Smooth muscle cell (in vitro differentiated cells): ENCODE data around the gene NFE2. TPM values are rescaled to one million over a fixed set of nuclear protein-coding genes. Genes with fewer than 3 reads are reported as not detected.

Experiments used
- microRNA counts: library from miRNA; unstranded; fragments of <30 nt; microRNA quantifications from one replicate; lab custom pipeline; 2016
- microRNA-seq: library from miRNA; unstranded; fragments of <30 nt; microRNA quantifications from one replicate; pipeline ENCODE4, GENCODE V29; 2016; ENCODE audit warnings: borderline number of aligned reads
- polyA plus RNA-seq: library from polyadenylated mRNA; unstranded; fragments of >200 nt; fragmentation: Nextera tagmentation; extraction: Ambion mirVana; gene quantifications from 2 replicates; pipeline ENCODE4 v1.2.1, GENCODE V29; 2016
- small RNA-seq: library from RNA; depleted of rRNA; stranded (forward); fragments of <200 nt; gene quantifications from one replicate; pipeline ENCODE3, GENCODE V24; 2014
- total RNA-seq: library from RNA; depleted of rRNA; stranded (reverse); fragments of >200 nt; gene quantifications from 2 replicates; pipeline ENCODE4 v1.2.3, GENCODE V29; 2014

The NFE2 gene
- total and polyA plus RNA-seq, 2 experiments from 2014 or later, result 0.13 to 0.24 TPM

MicroRNA genes within 50 kb of the gene (microRNA counts, 767-probe panel; counts per million panel counts)
- 8,846 counts per million, percentile 66 among the panel's probes with 10 or more counts for microRNA hsa-miR-148b-3p (lab: Ali Mortazavi, UCI)

Small RNAs within 50 kb of the gene (microRNA-seq; reads per million reads assigned to microRNA genes)
- gene MIR148B, result 397 reads per million, percentile 72 among the genes with 10 or more reads in this experiment

Small RNAs within 50 kb of the gene (small RNA-seq; reads per million reads assigned to genes)
- 69.4 reads per million, percentile 97 among the genes with 10 or more reads in this experiment for gene MIR148B
- 0.08 reads per million for gene RN7SL390P
- not detected for gene RN7SL744P
- gene RNU6-950P, result not detected

Other genes with a start within 250 kb of the NFE2 start
- 0.49 TPM in 2 replicates for gene HOXC4, start 247.2 kb downstream of the NFE2 start, total RNA-seq
- gene HOXC4, start 247.2 kb downstream of the NFE2 start, polyA plus RNA-seq, result 1.2 and 1.9 TPM in 2 replicates
- gene SMUG1, start 112.0 kb downstream of the NFE2 start, total RNA-seq, result 36.7 and 39.4 TPM in 2 replicates
- gene SMUG1, start 112.0 kb downstream of the NFE2 start, polyA plus RNA-seq, result 40.5 and 49.2 TPM in 2 replicates
- gene CBX5, start 20.9 kb downstream of the NFE2 start, total RNA-seq, result 58.9 and 67.4 TPM in 2 replicates
- gene CBX5, start 20.9 kb downstream of the NFE2 start, polyA plus RNA-seq, result 25.0 and 26.1 TPM in 2 replicates
- 378 and 483 TPM in 2 replicates for gene HNRNPA1, start 20.3 kb downstream of the NFE2 start, total RNA-seq
- 440 and 451 TPM in 2 replicates for gene HNRNPA1, start 20.3 kb downstream of the NFE2 start, polyA plus RNA-seq
- 147 and 163 TPM in 2 replicates for gene COPZ1, start 24.1 kb upstream of the NFE2 start, total RNA-seq
- gene COPZ1, start 24.1 kb upstream of the NFE2 start, polyA plus RNA-seq, result 214 and 219 TPM in 2 replicates
- gene GPR84, start 63.5 kb upstream of the NFE2 start, total RNA-seq, result 0.09 and 0.13 TPM in 2 replicates
- gene GPR84, start 63.5 kb upstream of the NFE2 start, polyA plus RNA-seq, result 0.46 TPM in 1 of 2 replicates, not detected in the other
- 9.3 and 20.2 TPM in 2 replicates for gene ZNF385A, start 83.7 kb upstream of the NFE2 start, total RNA-seq
- gene ZNF385A, start 83.7 kb upstream of the NFE2 start, polyA plus RNA-seq, result 6.5 and 17.2 TPM in 2 replicates
- gene ITGA5, start 118.3 kb upstream of the NFE2 start, total RNA-seq, result 151 and 163 TPM in 2 replicates
- 192 and 202 TPM in 2 replicates for gene ITGA5, start 118.3 kb upstream of the NFE2 start, polyA plus RNA-seq
- gene GTSF1, start 172.6 kb upstream of the NFE2 start, total RNA-seq, result not detected in 2 replicates
- not detected in 2 replicates for gene GTSF1, start 172.6 kb upstream of the NFE2 start, polyA plus RNA-seq
- 0.04 TPM in 1 of 2 replicates, not detected in the other for gene NCKAP1L, start 196.7 kb upstream of the NFE2 start, total RNA-seq
- gene NCKAP1L, start 196.7 kb upstream of the NFE2 start, polyA plus RNA-seq, result not detected in 2 replicates
- 0.04 TPM in 1 of 2 replicates, not detected in the other for gene PDE1B, start 248.6 kb upstream of the NFE2 start, total RNA-seq
- gene PDE1B, start 248.6 kb upstream of the NFE2 start, polyA plus RNA-seq, result not detected in 2 replicates